Hepatocyte (in vitro differentiated cells): ENCODE measurements around the gene GSN. TPM values are rescaled to one million over a fixed set of nuclear protein-coding genes. Genes with fewer than 3 reads are reported as not detected.

Experiments
- DNase-seq: peaks from one replicate; pipeline ENCODE4 v3.0.0-alpha.2; 2016; ENCODE audit warnings: low spot score
- H2AFZ ChIP-seq: fragments of 200-600 bp; sonication (generic); 2 replicates; pipeline ENCODE4 v1.6.0; 2016; ENCODE audit warnings: antibody characterized with exemption, mild to moderate bottlenecking
- H3K27ac ChIP-seq: fragments of 200-600 bp; sonication (generic); 2 replicates; pipeline ENCODE4 v1.5.1; 2016; ENCODE audit warnings: mild to moderate bottlenecking
- H3K27me3 ChIP-seq: fragments of 200-600 bp; sonication (generic); 2 replicates; pipeline ENCODE4 v1.6.1; 2016
- H3K36me3 ChIP-seq: fragments of 200-600 bp; sonication (generic); replicated peaks from 2 replicates; pipeline ENCODE4 v1.5.1; 2016; ENCODE audit warnings: low read depth; ENCODE audit not compliant: insufficient read depth
- H3K4me1 ChIP-seq: fragments of 200-600 bp; sonication (generic); 2 replicates; pipeline ENCODE4 v1.5.1; 2016; ENCODE audit warnings: mild to moderate bottlenecking, moderate library complexity; ENCODE audit not compliant: insufficient read depth
- H3K4me2 ChIP-seq: fragments of 200-600 bp; sonication (generic); 2 replicates; pipeline ENCODE4 v1.6.0; 2016
- H3K4me3 ChIP-seq: fragments of 200-600 bp; sonication (generic); 2 replicates; pipeline ENCODE4 v1.5.1; 2016; ENCODE audit warnings: mild to moderate bottlenecking
- H3K79me2 ChIP-seq: fragments of 200-600 bp; sonication (generic); 2 replicates; pipeline ENCODE4 v1.6.0; 2017; ENCODE audit warnings: mild to moderate bottlenecking
- H3K9me2 ChIP-seq: fragments of 200-600 bp; sonication (generic); replicated peaks from 2 replicates; pipeline ENCODE4 v1.6.0; 2017; ENCODE audit warnings: mild to moderate bottlenecking; ENCODE audit not compliant: insufficient read depth
- H3K9me3 ChIP-seq: fragments of 200-600 bp; sonication (generic); 2 replicates; pipeline ENCODE4 v1.5.1; 2016; ENCODE audit warnings: low read depth, mild to moderate bottlenecking
- H4K20me1 ChIP-seq: fragments of 200-600 bp; sonication (generic); 2 replicates; pipeline ENCODE4 v1.6.0; 2016; ENCODE audit warnings: mild to moderate bottlenecking; ENCODE audit not compliant: insufficient read depth, poor library complexity, severe bottlenecking
- EZH2 ChIP-seq: fragments of 200-600 bp; sonication (generic); IDR thresholded peaks from 2 replicates; pipeline ENCODE4 v1.6.1; 2016; ENCODE audit warnings: antibody characterized with exemption, mild to moderate bottlenecking, borderline replicate concordance
- EZH2phosphoT487 ChIP-seq: fragments of 200-600 bp; sonication (generic); IDR thresholded peaks from one replicate; pipeline ENCODE4 v1.6.1; 2018; ENCODE audit warnings: antibody characterized with exemption, mild to moderate bottlenecking, low read depth, moderate library complexity; ENCODE audit not compliant: unreplicated experiment, severe bottlenecking
- WGBS: methylation state at CpG from one replicate; pipeline ENCODE4 v1.1.6; 2016; ENCODE audit warnings: low lambda C conversion rate; ENCODE audit errors: missing lambda C conversion rate; 5-methylcytosine and 5-hydroxymethylcytosine counted together
- polyA plus RNA-seq: library from polyadenylated mRNA; unstranded; fragments of >200 nt; fragmentation: Nextera tagmentation; extraction: Ambion mirVana; gene quantifications from 2 replicates; pipeline ENCODE4 v1.2.1, GENCODE V29; 2016
- total RNA-seq: library from RNA; depleted of rRNA; stranded (reverse); fragments of >200 nt; gene quantifications from 2 replicates; pipeline ENCODE4 v1.2.3, GENCODE V29; 2014
- TF ChIP-seq, protein P1 (sequence below): fragments of 200-600 bp; sonication (generic); IDR thresholded peaks from 2 replicates; pipeline ENCODE4 v1.5.1; 2016; ENCODE audit warnings: antibody characterized with exemption, mild to moderate bottlenecking; ENCODE audit not compliant: poor library complexity

The GSN gene
- total and polyA plus RNA-seq, 2 experiments from 2014 or later: 396 to 404 TPM

DNA sequence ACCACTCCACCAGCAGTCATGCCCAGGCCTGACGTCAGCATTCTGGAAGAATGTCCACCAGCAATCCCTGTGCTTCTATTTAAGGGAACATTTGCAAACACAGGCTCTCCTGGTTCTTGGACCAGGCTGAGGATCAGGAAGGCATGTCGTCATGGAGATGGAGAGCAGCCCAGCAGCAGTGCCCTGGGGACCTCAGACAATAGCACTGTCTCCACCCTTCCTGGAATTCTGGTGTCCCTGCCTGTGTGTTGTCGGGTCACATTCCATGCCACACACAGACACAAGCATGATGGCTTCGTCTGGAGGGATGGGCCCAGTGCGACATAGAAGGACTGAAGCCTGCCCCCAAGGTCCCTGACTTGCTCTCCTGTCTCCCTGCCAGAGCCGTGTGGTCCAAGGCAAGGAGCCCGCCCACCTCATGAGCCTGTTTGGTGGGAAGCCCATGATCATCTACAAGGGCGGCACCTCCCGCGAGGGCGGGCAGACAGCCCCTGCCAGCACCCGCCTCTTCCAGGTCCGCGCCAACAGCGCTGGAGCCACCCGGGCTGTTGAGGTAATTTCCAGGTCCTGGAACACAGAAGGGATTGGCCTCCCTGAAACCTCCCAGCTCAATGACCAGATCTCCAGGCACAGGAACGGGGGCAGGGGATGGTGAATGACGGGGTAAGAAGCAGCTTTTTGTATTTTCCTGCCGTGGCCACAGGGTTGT lies 58.3 kb downstream of the GSN start:
- H3K27me3 ChIP-seq: no peaks in the 10 kb centered on the region
- H3K9me3 ChIP-seq: no peaks in the 10 kb centered on the region
- TF ChIP-seq, protein P1, sequence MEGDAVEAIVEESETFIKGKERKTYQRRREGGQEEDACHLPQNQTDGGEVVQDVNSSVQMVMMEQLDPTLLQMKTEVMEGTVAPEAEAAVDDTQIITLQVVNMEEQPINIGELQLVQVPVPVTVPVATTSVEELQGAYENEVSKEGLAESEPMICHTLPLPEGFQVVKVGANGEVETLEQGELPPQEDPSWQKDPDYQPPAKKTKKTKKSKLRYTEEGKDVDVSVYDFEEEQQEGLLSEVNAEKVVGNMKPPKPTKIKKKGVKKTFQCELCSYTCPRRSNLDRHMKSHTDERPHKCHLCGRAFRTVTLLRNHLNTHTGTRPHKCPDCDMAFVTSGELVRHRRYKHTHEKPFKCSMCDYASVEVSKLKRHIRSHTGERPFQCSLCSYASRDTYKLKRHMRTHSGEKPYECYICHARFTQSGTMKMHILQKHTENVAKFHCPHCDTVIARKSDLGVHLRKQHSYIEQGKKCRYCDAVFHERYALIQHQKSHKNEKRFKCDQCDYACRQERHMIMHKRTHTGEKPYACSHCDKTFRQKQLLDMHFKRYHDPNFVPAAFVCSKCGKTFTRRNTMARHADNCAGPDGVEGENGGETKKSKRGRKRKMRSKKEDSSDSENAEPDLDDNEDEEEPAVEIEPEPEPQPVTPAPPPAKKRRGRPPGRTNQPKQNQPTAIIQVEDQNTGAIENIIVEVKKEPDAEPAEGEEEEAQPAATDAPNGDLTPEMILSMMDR: no peak
- TF ChIP-seq EZH2phosphoT487 (no peak), EZH2 (no peak)
- WGBS: 86% methylated on average over 19 of the region's 19 CpGs
- H4K20me1 ChIP-seq: no peaks in the 10 kb centered on the region
- DNase-seq: no peak
- peaks cover 3% of the 10 kb centered on the region for H3K36me3 ChIP-seq
- H3K4me2 ChIP-seq: no peak overlapping the region
- peaks cover 10% of the 10 kb centered on the region for H3K4me1 ChIP-seq
- H3K4me3 ChIP-seq: no peak overlapping the region
- H3K27ac ChIP-seq: no peak overlapping the region
- no peaks in the 10 kb centered on the region for H3K9me2 ChIP-seq
- no peaks in the 10 kb centered on the region for H3K79me2 ChIP-seq
- no peak overlapping the region for H2AFZ ChIP-seq

DNA sequence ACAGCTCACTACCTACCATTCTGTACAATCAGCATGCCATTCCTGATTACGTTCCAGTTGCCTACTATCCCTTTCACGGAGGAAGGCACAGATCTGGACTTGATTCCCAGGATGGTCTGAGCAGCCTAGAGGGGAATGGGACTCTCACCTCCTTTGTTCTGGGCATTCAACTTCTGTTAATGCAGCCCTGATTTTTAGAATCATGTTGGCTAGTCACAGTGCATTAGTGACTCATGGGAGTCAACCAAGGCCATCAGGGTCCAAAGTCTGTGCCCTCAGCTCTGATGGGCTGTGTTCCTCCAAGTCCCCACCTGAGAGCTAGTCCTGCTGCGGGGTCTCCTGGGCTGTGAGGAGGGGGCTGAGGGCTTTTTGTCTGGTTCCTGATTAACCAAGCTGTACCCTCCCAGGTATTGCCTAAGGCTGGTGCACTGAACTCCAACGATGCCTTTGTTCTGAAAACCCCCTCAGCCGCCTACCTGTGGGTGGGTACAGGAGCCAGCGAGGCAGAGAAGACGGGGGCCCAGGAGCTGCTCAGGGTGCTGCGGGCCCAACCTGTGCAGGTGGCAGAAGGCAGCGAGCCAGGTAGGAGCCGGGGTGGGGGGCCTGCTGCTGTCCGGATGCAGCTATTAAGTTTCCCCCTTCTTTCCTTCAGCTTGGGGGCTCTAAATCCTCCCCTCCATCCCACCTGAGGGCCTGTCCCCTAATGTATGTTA lies 59.1 kb downstream of the GSN start:
- H3K27ac ChIP-seq: no peak overlapping the region
- H3K4me3 ChIP-seq: no peak overlapping the region
- H4K20me1 ChIP-seq: no peaks in the 10 kb centered on the region
- H3K36me3 ChIP-seq: peaks cover 3% of the 10 kb centered on the region
- H3K9me2 ChIP-seq: no peaks in the 10 kb centered on the region
- WGBS: 90% methylated on average over 11 of the region's 11 CpGs
- no peaks in the 10 kb centered on the region for H3K79me2 ChIP-seq
- H3K4me2 ChIP-seq: no peak overlapping the region
- no peak overlapping the region for H2AFZ ChIP-seq
- TF ChIP-seq, protein P1: no peak
- no peak for TF ChIP-seq EZH2
- TF ChIP-seq EZH2phosphoT487: no peak
- no peaks in the 10 kb centered on the region for H3K9me3 ChIP-seq
- peaks cover 10% of the 10 kb centered on the region for H3K4me1 ChIP-seq
- H3K27me3 ChIP-seq: no peaks in the 10 kb centered on the region
- no peak for DNase-seq

DNA sequence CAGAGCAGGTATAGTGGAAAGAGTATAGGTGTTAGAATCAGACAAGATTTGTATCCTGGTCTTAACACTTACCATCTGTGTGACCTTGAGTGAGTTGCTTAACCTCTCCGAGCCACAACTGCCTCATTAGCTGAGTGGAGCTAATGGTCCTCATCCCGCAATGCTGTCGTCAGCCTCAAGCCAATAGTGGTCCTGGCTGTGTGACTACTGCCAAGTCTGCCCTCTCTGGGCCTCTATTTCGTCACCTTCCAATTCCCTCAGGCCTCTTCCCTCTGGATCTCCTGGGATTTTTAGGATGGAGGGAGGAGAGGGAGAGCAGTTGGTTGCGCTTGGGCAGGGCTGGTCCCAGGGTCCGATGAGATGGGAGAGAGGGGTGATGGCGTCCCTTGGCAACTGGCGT lies 60.5 kb downstream of the GSN start:
- H3K9me3 ChIP-seq: no peaks in the 10 kb centered on the region
- 97% methylated on average over 8 of the region's 8 CpGs for WGBS
- H3K9me2 ChIP-seq: no peaks in the 10 kb centered on the region
- H3K4me3 ChIP-seq: no peak overlapping the region
- no peak for TF ChIP-seq EZH2
- H3K79me2 ChIP-seq: no peaks in the 10 kb centered on the region
- H3K4me1 ChIP-seq: peaks cover 5% of the 10 kb centered on the region
- H4K20me1 ChIP-seq: no peaks in the 10 kb centered on the region
- no peak for DNase-seq
- H3K27me3 ChIP-seq: no peaks in the 10 kb centered on the region
- H3K4me2 ChIP-seq: no peak overlapping the region
- H3K27ac ChIP-seq: no peak overlapping the region
- no peak overlapping the region for H2AFZ ChIP-seq
- H3K36me3 ChIP-seq: peaks cover 3% of the 10 kb centered on the region
